ENCODE measurements around the gene SMIM8.
A peak's percentile ranks its signal among the peaks of the same experiment; 100 is the strongest.
"Not testable (repeated sequence)": the region's sequence is repeated elsewhere in the genome, so short reads cannot be mapped to it uniquely, and the experiment has no call there.

Gene SMIM8, protein sequence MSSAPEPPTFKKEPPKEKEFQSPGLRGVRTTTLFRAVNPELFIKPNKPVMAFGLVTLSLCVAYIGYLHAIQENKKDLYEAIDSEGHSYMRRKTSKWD

DNA sequence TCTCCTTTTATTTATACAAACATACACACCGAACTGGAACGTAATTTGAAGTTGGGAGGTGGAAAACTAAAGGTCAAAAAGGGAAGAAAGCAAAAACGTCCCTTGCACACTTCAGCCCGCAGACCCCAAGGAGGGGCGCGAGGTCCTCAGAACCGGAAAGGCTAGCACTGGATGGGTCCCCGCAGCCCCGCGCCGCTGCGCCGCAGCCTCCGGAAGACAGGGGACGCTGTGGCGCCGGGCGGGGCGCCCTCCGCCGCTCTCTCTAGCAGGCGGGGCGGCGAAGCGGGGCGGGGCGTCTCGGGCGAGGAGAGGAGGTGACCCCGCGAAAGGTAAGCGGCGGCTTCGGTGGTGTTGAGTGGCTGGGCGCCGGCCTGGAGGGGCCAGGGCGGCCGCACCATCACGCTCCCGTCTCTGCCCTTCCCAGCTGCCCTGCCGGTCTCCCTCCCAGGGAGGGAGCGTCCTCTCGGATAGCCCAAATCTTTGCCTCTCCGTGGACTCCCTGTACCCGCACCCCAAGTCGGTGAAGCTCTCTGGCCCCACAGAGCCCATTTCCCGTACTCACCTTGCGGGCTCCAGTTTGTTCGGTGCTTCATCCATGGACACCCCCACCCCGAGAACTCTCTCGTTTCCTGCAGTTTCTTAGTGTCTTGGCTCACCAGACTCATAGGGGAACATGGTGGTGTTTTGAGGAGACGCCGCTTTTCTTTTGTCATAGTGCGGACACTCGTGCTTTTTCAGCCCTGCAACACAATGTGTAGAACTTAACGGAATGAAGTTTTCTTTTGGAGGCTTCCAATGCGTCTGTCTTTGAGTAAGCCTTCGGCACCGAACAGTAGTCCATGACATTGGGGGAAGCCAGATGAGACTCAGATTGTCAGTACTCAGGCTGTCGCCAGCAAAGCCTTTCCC lies at the start of gene SMIM8:
TSS of gene SMIM8 (plus strand) at position 285 of the 909 bp plus-strand sequence. CDS start 14,444 bp downstream, outside the sequence.
- DNase-seq = peak; percentile 76

DNA sequence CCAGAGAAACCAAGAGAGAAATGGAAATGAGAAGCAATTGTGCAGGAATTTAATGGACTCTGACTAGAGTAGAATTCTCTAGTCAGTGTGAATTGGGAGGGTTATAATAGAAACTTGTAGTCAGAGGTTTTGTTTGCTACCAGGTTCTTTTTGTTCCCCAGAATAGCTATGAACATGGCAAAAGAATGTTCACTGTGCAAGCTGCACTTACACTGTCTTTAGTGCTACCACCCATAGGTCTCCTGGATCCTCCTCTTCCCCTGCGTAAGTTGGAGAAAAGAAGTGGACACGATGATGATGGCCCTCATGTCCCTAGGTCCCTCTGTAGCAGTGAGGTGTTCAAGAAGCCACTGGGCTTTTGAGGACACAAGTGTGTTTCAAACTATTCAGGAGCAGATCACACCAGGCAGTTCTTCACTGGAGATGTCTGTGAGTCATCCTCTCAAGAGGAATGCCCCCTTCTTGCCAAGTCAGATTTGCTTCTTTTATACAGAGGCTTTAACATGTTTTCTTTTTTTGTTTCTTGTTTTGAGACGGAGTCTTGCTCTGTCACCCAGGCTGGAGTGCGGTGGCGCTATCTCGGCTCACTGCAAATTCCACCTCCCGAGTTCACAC lies 47.6 kb upstream of the SMIM8 start:
- DNase-seq = no peak

DNA sequence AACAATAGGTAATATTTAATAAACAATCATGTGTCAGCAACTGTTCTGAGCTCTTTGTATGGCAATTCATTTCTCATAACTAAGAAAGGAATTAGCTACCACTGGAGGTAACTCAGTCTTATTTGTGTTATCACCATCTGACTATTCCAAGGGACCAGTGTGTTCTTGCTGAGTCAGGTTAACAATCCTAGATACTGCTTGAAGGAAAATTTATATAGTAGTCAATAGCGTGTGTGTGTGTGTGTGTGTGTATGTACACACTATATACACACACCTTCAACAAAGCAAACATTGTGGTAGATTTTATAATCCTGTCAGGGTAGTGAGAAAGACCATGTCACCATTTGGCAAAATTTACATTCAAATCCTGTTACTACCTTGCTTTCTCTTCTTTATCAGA lies 45.8 kb upstream of the SMIM8 start:
- no peak for DNase-seq

DNA sequence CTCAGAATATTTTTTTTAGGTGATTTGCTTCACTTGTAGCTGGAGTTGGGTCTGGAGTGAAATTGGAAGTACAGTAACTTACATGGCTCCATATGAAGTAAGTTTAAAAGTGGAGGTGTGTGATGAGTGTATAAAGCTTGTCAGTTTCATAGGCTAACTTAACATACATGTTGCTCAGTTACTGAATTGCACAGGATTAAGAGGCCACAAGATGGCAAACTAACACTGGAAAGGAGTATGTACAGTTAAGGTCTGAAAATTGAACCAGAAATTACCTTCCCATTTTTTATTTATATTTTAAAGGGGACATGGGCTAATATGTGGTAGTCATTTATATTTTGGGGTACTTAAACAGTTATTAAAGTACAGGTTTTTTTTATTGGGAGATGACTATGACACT lies 45.3 kb upstream of the SMIM8 start:
- no peak for DNase-seq

DNA sequence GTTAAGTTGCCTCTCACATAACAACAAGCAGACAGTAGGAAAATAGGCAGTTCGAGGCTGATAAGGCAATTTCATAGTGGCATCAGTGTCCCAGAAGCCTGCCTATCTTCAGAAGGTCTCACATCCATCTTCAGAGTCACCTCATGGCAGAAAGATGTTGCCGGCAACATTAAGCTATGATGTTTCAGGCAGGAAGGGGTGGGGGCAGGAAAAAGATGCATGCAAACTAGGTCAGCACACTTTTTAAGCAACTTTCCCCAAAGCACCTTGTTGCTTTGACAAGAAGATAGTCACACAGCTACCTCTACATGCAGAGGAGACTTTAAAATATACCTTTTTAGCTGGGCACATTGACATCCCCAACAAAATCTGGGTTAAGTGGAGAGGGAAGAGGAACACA lies 43.2 kb upstream of the SMIM8 start:
- DNase-seq = no peak

DNA sequence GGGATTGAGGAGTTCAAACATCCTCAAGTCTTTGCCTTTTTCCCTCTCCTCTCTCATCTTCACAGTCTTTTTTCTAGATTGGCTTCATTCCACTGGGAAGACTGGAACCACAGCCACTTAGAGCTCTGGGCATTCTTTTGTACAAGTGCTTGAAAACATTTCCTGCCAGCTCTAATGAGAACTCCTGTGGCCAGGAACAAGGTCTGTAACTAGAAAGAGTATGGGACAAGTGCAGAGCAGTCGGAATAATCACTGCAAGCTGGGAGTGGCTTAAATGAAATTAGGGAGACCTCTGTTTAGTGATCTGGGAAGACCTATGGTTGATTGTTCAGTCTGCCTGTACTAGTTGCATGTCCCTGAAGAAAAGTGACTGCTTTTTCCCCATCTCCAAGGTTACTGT lies 41.0 kb upstream of the SMIM8 start:
- no peak for DNase-seq

DNA sequence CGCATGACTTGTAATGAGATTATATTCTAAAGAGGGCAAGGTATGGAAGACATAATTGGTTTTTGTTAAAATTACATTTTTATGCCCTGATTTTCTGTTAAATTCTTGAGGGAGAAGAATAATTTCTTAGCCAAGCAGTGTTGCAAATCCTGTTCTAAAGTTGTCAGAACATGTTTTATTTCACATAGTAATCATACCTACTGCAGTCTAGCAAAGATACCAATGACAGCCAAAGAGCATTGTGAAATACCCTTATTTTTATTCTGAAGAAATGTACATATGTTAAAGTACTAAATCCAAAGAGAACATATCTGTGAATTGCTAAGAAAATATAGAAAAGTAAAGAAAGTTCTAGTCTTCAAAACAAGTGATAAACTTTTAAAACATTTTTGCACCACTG lies 39.6 kb upstream of the SMIM8 start:
- DNase-seq = no peak

DNA sequence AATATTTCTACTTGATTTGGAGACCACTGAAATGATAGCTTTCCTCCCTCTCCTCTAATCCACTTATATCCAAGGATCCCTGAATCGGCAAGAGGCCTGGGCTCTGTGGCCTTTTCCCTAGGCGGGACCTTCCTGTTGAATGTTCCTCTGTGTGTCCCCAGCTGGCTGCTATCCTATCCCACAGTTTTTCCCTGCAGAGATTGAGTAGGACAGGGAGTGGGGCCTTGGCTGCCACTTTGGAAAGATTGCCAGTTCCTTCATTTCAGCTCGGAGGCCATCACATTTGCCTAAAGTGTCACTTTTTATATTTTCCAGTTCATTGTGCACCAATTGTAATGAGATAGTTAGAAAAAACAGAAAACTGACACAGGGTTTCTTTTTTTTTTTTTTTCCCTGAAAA lies 38.9 kb upstream of the SMIM8 start:
- DNase-seq = no peak

DNA sequence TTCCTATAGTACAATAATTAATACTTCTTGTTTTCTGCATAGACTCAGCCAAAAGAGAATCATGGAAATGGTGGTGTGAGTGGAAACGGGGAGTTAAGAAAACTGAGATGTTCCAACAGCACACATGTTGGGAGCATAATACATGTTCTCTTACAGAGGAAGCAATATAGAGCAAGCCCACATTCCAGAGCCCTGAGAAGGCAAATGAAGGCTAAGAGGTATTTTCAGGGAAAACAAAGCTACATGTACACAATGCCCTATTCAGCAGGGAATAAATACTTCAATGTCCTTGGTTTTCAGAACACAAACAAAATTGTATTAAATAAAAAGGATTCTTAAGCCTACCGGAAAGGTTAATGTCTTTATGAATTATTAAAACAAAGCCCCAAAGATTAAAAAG lies 35.1 kb upstream of the SMIM8 start:
- DNase-seq = no peak

DNA sequence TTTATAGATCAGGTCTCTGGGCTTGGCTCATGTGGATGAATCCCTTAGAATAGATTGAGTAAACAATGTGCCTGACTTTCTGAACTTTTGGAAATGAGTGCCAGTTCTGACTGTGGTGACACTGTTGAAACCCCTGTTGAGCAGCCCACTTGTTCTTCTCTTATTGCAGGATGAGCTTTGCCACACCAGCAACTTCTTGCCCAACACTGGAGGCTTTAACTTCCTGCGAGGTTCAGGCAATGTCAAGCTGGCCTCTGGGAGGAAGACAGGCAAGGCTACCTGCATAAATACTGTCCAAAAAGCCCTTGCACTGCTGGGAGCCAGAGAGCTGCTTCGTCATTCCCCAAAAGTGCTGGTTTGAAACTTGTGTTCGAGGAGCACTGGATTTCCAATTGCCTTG lies 32.8 kb upstream of the SMIM8 start:
- DNase-seq = no peak

DNA sequence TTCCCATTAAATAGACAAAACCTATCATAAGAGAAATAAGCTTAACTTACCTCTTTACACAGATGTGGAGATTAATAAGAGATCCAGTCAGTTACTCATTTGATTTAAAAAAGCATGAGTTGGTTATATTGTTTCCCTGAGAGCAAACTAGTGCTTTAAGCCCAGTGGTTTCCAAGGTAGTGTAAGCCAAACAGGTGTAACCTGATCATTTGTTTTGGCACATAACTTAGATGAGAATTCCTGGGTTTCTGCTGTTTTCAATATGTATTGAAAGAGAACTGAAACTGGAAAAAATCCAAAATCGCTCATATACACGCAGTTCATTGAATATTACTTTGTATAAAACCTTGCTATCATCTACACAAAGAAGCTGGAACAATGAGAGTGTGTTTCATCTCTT lies 30.5 kb upstream of the SMIM8 start:
- no peak for DNase-seq

DNA sequence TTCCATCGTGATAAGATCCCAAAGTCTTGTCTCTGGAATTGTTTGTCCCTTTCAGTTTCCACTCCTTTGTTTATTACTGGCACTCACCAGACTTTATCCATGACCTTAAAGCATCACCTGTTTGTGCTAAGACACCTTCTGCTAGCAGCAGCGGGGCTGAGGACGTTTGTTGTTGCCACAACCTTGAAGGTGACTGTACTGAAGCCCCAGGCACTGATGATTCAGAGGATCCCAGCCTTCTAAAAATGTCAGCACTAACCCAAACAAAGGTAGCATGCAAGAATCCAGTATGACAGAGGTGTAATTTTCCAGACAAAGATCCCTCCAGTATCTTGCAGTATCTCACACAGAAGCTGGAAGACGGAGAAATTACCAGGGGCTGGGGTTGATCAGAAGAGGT lies 28.9 kb upstream of the SMIM8 start:
- DNase-seq = no peak

DNA sequence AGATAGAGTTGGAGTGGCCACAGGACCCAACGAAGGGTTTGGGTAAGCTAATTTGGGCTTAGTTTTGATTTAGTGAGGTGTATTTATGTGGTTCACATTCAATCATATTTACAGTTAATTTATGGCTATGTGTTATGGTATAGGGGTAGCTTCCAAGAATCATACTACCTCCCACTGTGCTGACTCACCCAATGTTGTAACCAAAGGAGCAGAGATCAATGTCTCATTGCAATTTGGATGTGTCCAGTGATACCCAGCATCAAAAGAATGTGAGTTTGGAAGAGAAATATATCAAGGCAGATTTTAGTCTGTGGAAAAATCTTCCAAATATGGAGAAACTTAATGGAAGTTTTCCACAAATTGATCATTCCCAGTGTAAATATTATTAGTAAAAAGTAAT lies 25.3 kb upstream of the SMIM8 start:
- DNase-seq = no peak

DNA sequence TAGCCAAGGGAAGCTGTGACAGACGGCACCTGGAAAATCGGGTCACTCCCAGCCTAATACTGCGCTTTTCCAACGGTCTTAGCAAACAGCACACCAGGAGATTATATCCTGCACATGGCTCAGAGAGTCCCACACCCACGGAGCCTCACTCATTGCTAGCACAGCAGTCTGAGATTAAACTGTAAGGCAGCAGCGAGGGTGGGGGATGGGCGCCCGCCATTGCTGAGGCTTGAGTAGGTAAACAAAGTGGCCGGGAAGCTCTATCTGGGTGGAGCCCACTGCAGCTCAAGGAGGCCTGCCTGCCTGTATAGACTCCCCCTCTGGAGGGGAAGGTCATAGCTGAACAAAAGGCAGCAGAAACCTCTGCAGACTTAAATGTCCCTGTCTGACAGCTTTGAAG lies 21.1 kb upstream of the SMIM8 start:
- DNase-seq = not testable (repeated sequence)

DNA sequence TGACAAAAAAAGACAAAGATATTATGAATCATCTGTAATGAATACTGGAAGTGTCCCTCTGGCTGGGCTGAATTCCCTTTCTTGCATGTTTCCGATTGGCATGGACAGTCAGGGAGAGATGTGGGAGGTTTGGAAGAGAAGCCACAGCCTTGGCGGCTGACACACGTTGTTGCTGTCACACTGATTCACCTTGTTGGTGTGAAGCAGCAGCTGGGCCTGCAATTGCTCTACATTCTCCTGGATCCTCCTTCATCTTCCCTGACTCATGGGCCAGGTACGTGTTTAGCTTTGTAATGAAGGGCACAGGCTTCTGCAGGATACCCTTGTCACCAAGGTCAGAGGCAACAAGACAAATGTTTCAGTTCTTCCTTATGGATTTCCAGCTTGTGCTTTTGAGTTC lies 13.4 kb upstream of the SMIM8 start:
- DNase-seq = no peak

DNA sequence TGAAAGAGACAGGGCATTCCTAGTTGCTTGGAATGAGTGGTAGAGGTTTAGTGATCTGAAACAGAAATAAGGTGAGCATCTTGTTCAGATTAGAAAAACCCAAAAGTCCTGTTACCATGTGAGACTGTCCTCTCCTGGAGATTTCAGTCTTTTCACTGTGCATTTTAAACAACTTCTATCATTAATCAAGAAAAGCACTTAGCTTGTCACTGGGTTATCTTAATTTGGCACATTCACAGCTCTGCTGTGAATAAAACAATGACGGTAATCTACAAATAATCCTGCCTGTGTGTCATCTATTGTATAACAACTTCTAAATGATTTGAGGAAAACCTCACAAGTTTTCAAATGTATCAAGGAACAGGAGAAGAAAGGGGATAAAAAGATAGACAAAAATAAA lies 9.5 kb upstream of the SMIM8 start:
- DNase-seq = no peak

DNA sequence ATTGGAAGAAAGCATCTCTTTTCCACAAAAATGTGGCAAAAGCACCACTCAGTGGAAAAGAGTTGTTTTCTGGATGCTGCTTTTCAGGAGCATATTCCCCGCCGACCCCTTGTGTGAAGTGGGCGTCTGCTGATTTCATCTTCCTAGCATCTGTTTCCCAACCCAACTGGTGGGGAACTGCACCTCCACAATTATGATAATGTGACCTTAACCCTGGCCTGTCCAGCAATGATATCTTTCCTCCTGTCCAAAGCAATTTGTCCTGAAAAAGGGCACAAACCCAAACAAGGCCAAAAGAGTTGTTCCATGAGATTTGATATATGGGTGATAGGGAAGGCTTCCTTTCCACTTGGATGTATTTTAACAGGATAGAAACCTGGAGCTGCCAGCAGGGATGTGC lies 7.3 kb upstream of the SMIM8 start:
- no peak for DNase-seq

DNA sequence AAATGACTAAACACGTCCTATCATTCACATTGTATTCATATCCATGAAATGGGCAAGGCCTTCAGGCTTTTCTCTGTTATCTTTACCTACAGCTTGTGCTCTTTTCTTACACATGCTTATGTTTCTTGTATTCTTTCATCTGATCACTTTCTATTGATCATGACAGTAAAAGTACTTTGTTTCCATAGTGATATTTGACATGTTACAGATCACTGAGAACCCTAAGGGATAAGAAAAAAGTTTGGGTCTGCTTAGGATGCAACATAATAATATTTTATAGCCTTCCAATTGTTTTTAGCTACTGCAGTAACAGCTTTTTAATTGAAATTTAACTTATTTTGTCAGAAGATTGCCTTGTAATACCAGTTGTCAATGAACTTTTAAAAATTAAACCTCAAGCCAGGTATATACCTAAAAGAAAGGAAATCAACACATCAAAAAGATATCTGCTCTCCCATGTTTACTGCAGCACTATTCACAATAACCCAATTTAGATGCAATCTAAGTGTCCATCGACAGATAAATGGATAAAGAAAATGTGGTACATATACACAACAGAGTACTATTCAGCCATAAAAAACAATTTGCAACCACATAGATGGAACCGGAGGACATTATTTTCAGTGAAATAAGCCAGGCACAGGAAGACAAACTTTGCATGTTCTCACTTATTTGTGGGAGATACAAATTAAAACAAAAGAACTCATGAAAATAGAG lies 3.0 kb upstream of the SMIM8 start:
- no peak for DNase-seq

DNA sequence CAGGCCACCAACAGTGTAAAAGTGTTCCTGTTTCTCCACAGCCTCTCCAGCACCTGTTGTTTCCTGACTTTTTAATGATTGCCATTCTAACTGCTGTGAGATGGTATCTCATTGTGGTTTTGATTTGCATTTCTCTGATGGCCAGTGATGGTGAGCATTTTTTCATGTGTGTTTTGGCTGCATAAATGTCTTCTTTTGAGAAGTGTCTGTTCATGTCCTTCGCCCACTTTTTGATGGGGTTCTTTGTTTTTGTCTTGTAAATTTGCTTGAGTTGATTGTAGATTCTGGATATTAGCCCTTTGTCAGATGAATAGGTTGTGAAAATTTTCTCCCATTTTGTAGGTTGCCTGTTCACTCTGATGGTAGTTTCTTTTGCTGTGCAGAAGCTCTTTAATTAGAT lies 1.5 kb downstream of the SMIM8 start:
- not testable (repeated sequence) for DNase-seq

DNA sequence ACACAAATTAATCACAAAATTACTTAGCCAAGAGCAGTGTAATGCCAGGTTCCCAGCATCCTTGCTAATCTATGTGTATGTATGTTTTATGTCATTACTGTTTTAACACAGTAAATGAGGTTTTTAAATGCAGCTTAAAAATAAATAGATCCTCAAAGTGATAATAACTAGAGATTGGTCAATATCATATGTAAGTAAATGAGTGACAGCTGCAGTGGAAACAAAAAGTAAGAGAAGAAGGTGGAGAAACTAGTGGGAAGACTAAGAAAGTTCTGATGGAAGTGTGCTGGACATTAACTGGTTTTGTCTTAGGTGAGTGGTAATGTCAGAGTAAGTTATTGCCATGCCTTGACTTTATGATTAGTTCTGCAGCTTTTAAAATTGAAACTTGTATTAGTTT lies 8.6 kb downstream of the SMIM8 start:
- DNase-seq = no peak

DNA sequence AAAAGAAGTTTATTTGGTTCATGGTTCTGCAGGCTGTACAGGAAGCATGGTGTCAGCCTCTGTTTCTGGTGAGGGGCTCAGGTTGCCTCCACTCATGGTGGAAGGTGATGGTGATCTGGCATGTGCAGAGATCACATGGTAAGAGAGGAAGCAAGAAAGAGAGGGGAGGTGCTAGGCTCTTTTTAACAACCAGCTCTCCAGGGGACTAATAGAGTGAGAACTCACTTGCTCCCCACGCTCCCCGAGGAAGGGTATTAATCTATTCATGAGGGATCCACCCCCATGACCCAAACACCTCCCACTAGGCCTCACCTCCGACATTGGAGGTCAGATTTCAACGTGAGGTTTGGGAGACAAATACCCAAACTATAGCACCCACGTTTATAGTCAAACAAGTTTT lies 10.6 kb downstream of the SMIM8 start:
- no peak for DNase-seq

DNA sequence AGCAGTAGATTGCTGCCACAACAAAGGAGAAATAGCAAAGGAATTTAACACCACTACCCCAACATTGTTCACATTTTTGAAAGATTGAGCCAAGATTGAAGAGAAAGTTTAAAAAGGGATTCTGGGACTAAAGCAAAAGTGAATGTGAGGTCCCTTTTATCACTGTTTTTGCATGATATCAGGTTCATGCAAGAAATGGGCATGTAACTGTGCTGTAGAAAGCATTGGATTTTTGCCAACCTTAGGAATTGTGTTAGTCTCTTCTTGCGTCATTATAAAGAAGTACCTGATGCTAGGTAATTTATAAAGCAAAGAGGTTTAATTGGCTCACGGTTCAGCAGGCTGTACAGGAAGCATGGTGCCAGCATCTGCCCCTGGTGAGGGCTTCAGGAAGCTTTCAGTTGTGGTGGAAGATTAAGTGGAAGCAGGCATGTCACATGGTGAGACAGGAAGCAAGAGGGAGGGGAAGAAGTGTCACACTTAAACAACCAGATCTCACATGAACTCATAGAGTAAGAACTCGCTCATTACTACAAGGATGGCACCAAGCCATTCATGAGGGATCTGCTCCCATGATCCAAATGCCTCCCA lies 11.3 kb downstream of the SMIM8 start:
- DNase-seq = no peak

DNA sequence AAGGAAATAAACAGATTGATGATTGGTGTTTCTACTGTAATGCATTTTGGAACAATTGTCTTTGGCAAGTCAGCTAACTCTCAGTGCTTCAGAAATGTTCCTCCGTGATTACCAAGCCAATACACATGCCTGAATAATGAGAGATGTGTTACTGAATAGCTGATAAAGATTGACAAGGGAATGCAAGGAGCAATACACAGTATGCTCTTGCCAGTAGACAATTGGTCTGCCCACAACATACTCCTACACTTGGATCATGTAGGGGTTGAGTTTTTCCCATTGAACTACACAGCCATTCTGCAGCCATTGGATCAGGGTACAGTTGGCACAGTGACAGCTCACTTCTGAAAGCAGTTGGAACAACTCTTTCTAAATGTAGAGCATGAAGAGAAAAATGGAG lies 12.3 kb downstream of the SMIM8 start:
- DNase-seq = no peak
